ENCODE data around the gene MYZAP.

Gene MYZAP

DNA sequence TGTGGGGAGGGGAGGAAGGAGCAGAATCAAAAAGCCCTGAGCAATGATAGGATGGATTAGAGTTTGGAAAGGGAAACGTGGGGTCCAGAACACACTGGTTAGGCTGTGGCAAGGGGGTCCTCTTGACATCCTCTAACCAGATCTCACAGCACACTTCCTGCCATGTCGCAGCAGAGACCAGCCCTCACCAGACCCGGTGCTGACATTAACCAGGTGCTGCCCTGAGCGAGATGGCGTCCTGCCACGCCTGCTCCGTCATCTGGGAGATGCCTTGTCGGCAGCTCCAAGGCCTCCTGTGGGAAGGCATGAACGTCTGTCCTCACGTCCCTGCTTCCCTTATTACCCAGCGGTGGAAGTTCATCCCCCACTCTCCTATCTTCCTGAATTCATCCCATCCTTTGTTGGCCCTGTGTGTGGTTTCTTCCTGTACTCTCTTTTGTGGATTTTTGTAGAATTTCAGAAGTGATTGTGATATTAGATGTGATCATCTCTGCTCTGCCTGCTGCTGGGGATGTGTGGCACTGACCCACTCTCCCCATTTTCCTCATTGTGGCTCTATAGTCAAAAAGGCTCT is 29.4 kb upstream of the MYZAP start:
- no peak overlapping the region for H2AFZ ChIP-seq (ENCODE audit: low read length, unreplicated experiment)
- no peaks in the 10 kb centered on the region for H3K27me3 ChIP-seq (ENCODE audit: insufficient read depth, low read length)
- no peaks in the 10 kb centered on the region for H3K36me3 ChIP-seq (ENCODE audit: insufficient read depth, low read length)
- no peak overlapping the region; the same call in 1 of the 2 replicates for H3K27ac ChIP-seq (ENCODE audit: low read depth, low read length)
- no peak overlapping the region for H3K4me3 ChIP-seq (ENCODE audit: low read depth, low read length)
- H3K79me2 ChIP-seq (ENCODE audit: control insufficient read depth, insufficient read depth, low read length, unreplicated experiment), result no peaks in the 10 kb centered on the region
- peaks cover 4% of the 10 kb centered on the region for H3K4me1 ChIP-seq (ENCODE audit: control insufficient read depth, insufficient read depth, low read length, unreplicated experiment)

DNA sequence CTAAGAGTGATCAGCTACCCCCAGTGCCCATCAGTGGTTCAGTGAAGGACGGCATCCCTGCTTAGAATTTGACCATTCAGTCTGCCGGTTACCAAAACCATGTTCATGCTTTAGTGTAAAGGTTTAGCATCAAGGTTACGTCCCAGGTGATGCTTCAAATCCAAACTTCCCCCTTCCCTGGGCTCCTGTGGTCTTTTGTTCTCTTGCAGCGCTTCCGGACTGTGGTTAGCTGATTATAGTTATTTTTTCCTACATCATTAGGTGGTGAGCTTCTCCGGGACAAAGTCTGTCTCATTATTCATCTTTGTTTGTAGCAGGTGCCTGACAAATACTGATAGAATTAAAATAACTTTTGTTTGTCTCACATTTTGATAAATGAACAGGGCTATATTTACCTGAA is 28.3 kb upstream of the MYZAP start:
- peaks cover 4% of the 10 kb centered on the region for H3K4me1 ChIP-seq (ENCODE audit: control insufficient read depth, insufficient read depth, low read length, unreplicated experiment)
- H2AFZ ChIP-seq (ENCODE audit: low read length, unreplicated experiment), result no peak overlapping the region
- no peaks in the 10 kb centered on the region for H3K36me3 ChIP-seq (ENCODE audit: insufficient read depth, low read length)
- H3K4me3 ChIP-seq (ENCODE audit: low read depth, low read length), result no peak overlapping the region
- H3K27ac ChIP-seq (ENCODE audit: low read depth, low read length), result no peak overlapping the region
- H3K79me2 ChIP-seq (ENCODE audit: control insufficient read depth, insufficient read depth, low read length, unreplicated experiment), result no peaks in the 10 kb centered on the region
- H3K27me3 ChIP-seq (ENCODE audit: insufficient read depth, low read length), result no peaks in the 10 kb centered on the region

DNA sequence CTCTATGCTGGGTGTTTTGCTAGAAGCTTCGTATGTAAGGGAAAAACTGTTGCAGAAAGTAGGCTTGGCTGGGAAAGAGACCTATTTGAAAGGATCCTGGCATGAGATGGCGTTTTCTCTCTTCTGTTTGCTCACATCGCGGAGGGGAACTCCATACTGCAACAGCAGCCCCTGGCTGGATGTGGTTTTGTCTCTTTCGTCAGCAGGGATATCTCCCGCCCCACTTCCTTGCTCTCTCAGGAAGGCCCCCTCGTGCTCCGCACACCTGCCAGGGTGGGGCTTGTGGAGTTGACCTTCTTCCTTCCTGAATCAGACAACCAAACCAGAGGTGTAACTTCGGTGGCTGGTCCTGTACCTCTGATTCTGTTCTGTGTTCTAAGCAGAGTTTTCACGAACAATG is 26.4 kb upstream of the MYZAP start:
- Histone ChIP-seq H3K79me2 (ENCODE audit: control insufficient read depth, insufficient read depth, low read length, unreplicated experiment) (no peaks in the 10 kb centered on the region), H3K27ac (ENCODE audit: low read depth, low read length) (no peak overlapping the region), H3K36me3 (ENCODE audit: insufficient read depth, low read length) (no peaks in the 10 kb centered on the region), H3K27me3 (ENCODE audit: insufficient read depth, low read length) (no peaks in the 10 kb centered on the region), H3K4me3 (ENCODE audit: low read depth, low read length) (no peak overlapping the region), H3K4me1 (ENCODE audit: control insufficient read depth, insufficient read depth, low read length, unreplicated experiment) (peaks cover 6% of the 10 kb centered on the region), H2AFZ (ENCODE audit: low read length, unreplicated experiment) (no peak overlapping the region)

DNA sequence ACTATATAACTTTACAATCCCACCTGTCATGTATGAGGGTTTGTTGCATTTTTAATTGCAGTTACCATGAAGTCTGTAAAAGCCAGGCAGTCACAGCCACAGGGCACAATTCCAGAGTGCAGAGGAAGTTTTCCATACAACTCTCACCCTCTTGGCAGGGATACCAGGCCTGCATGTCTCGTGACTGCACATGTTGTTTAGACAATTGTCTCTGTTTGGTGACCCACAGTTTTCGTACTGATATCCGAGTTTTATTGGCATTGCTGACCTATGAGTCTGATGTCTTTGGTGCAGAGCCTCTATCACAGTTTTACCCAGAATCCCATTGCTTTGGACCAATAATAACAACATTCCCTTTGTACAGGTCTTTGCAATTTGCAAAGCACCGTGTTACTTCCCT is 24.9 kb upstream of the MYZAP start:
- Histone ChIP-seq H3K27ac (ENCODE audit: low read depth, low read length) (no peak overlapping the region), H3K36me3 (ENCODE audit: insufficient read depth, low read length) (no peaks in the 10 kb centered on the region), H3K4me3 (ENCODE audit: low read depth, low read length) (no peak overlapping the region), H3K27me3 (ENCODE audit: insufficient read depth, low read length) (no peaks in the 10 kb centered on the region), H2AFZ (ENCODE audit: low read length, unreplicated experiment) (no peak overlapping the region), H3K4me1 (ENCODE audit: control insufficient read depth, insufficient read depth, low read length, unreplicated experiment) (peaks cover 21% of the 10 kb centered on the region), H3K79me2 (ENCODE audit: control insufficient read depth, insufficient read depth, low read length, unreplicated experiment) (no peaks in the 10 kb centered on the region)

DNA sequence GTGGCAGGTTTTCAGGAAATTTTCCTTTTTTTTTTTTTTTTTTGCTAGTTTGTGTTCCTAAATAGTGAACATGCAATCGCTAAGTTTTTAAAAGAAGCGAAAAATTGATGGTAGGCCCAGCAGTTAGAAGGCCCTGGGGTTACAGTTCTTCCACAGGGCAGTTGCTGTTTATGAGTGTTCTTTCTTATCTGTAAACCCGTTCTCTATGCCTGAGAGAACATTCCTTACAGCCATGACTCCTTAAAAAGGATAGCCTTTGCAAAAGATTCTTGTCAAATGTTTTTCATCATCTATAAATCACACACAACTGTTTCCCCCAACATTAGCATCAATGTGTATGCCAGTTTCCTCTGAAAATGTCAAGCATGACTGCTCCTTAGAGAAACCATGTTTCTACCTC is 23.8 kb upstream of the MYZAP start:
- Histone ChIP-seq H2AFZ (ENCODE audit: low read length, unreplicated experiment) (no peak overlapping the region), H3K36me3 (ENCODE audit: insufficient read depth, low read length) (no peaks in the 10 kb centered on the region), H3K4me1 (ENCODE audit: control insufficient read depth, insufficient read depth, low read length, unreplicated experiment) (peaks cover 23% of the 10 kb centered on the region), H3K4me3 (ENCODE audit: low read depth, low read length) (no peak overlapping the region), H3K79me2 (ENCODE audit: control insufficient read depth, insufficient read depth, low read length, unreplicated experiment) (no peaks in the 10 kb centered on the region), H3K27ac (ENCODE audit: low read depth, low read length) (no peak overlapping the region), H3K27me3 (ENCODE audit: insufficient read depth, low read length) (no peaks in the 10 kb centered on the region)

DNA sequence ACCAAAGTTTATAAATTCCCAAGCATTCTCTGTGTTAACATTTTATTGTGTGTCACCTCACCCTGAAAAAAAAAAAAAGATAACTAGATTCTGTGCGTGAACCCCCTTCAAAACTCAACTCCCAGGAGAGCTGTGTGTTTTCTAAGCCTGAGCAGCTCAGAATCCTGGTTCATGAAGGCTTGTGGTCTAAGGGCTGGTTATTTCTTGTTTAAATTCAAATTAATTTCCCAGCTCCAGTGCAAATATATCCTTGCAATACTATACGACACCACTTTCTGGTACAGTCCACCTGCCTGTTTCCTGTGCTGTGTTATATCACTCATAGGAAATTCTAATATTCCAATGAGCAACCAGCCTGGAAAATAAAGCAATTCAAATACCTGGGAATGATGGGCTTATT is 23.4 kb upstream of the MYZAP start:
- Histone ChIP-seq H3K79me2 (ENCODE audit: control insufficient read depth, insufficient read depth, low read length, unreplicated experiment) (no peaks in the 10 kb centered on the region), H3K27ac (ENCODE audit: low read depth, low read length) (no peak overlapping the region), H3K4me3 (ENCODE audit: low read depth, low read length) (no peak overlapping the region), H3K36me3 (ENCODE audit: insufficient read depth, low read length) (no peaks in the 10 kb centered on the region), H3K4me1 (ENCODE audit: control insufficient read depth, insufficient read depth, low read length, unreplicated experiment) (peaks cover 23% of the 10 kb centered on the region), H2AFZ (ENCODE audit: low read length, unreplicated experiment) (no peak overlapping the region), H3K27me3 (ENCODE audit: insufficient read depth, low read length) (no peaks in the 10 kb centered on the region)

DNA sequence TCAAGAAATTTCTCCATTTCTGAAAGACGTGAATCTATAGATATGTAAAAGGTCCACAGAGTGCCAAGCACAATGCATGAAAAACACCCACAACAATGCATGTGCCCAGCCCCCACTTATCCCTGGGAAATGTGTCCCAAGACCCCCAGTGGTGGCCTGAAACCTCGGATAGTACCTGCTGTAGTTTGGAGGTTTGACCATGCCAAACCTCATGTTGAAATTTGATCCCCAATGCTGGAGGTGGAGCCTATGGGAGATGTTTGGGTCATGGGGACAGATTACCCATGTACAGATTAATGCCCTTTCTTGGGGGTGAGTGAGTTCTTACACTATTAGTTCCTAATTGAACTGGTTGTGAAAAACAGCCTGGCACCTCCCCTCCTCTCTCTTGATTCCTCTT is 21.4 kb upstream of the MYZAP start:
- H3K27me3 ChIP-seq (ENCODE audit: insufficient read depth, low read length), result no peaks in the 10 kb centered on the region
- no peaks in the 10 kb centered on the region for H3K79me2 ChIP-seq (ENCODE audit: control insufficient read depth, insufficient read depth, low read length, unreplicated experiment)
- no peak overlapping the region for H3K4me3 ChIP-seq (ENCODE audit: low read depth, low read length)
- no peaks in the 10 kb centered on the region for H3K36me3 ChIP-seq (ENCODE audit: insufficient read depth, low read length)
- H2AFZ ChIP-seq (ENCODE audit: low read length, unreplicated experiment), result no peak overlapping the region
- no peak overlapping the region for H3K27ac ChIP-seq (ENCODE audit: low read depth, low read length)
- H3K4me1 ChIP-seq (ENCODE audit: control insufficient read depth, insufficient read depth, low read length, unreplicated experiment), result peaks cover 23% of the 10 kb centered on the region

DNA sequence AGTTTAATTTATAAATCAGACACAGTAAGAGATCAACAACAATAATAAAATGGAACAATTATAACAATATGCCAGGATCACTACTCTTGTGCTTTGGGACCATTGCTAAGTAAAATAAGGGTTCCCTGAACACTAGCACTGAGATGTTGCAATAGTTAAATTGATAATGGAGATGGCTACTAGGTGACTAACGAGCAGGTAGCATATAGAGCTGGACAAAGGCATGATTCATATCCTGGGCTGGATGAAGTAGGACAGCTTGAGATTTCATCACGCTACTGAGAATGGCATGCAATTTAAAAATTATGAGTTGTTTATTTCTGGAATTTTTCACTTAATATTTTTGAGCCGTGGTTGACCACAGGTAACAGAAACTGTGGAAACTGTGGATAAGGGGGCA is 20.7 kb upstream of the MYZAP start:
- Histone ChIP-seq H3K4me1 (ENCODE audit: control insufficient read depth, insufficient read depth, low read length, unreplicated experiment) (peaks cover 23% of the 10 kb centered on the region), H3K36me3 (ENCODE audit: insufficient read depth, low read length) (no peaks in the 10 kb centered on the region), H3K79me2 (ENCODE audit: control insufficient read depth, insufficient read depth, low read length, unreplicated experiment) (no peaks in the 10 kb centered on the region), H2AFZ (ENCODE audit: low read length, unreplicated experiment) (no peak overlapping the region), H3K27ac (ENCODE audit: low read depth, low read length) (no peak overlapping the region; the same call in 1 of the 2 replicates), H3K27me3 (ENCODE audit: insufficient read depth, low read length) (no peaks in the 10 kb centered on the region), H3K4me3 (ENCODE audit: low read depth, low read length) (no peak overlapping the region; the same call in 1 of the 2 replicates)

DNA sequence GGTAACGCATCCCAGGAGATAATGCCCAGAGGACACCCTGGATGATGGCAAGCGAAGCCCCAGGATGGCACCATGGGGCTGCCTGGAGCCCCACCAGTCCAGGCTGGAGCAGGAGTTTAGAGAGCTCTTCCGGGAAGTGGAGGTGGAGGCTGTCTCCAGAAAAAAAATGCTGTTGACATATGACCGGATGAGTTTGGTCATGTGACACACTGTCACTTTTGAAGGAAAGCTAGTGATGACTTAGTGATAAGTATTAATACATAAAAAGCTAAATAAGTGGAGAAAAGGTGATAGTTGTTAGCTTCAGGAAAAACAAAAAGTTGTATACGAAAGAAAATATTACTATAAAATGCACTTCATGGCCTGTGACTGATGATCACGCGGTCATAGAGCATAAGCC is 20.0 kb upstream of the MYZAP start:
- H3K27ac ChIP-seq (ENCODE audit: low read depth, low read length), result no peak overlapping the region
- no peaks in the 10 kb centered on the region for H3K27me3 ChIP-seq (ENCODE audit: insufficient read depth, low read length)
- H3K36me3 ChIP-seq (ENCODE audit: insufficient read depth, low read length), result no peaks in the 10 kb centered on the region
- H3K4me3 ChIP-seq (ENCODE audit: low read depth, low read length), result no peak overlapping the region; the same call in 1 of the 2 replicates
- no peaks in the 10 kb centered on the region for H3K79me2 ChIP-seq (ENCODE audit: control insufficient read depth, insufficient read depth, low read length, unreplicated experiment)
- H2AFZ ChIP-seq (ENCODE audit: low read length, unreplicated experiment), result no peak overlapping the region
- H3K4me1 ChIP-seq (ENCODE audit: control insufficient read depth, insufficient read depth, low read length, unreplicated experiment), result peaks cover 23% of the 10 kb centered on the region

DNA sequence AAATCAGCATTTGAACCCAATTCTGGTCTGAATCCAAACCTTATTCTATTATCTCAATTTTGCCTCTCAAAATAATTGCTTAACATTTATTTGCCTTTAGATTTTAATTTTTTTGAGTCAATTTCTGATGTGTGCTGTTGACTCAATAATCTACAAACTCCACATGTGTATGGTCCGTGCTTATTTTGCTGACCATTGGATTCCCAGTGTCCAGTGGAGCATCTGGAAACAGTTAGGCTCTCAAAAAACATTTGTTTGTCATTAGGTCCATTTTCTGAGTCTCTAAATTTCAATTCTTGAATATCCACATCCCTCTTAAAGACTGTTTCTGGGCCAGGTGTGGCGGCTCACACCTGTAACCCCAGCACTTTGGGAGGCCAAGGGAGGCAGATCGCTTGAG is 19.2 kb upstream of the MYZAP start:
- Histone ChIP-seq H3K4me3 (ENCODE audit: low read depth, low read length) (no peak overlapping the region), H3K27ac (ENCODE audit: low read depth, low read length) (no peak overlapping the region), H3K4me1 (ENCODE audit: control insufficient read depth, insufficient read depth, low read length, unreplicated experiment) (peaks cover 19% of the 10 kb centered on the region), H3K27me3 (ENCODE audit: insufficient read depth, low read length) (peaks cover 3% of the 10 kb centered on the region; the same call in 1 of the 2 replicates), H2AFZ (ENCODE audit: low read length, unreplicated experiment) (no peak overlapping the region), H3K36me3 (ENCODE audit: insufficient read depth, low read length) (no peaks in the 10 kb centered on the region), H3K79me2 (ENCODE audit: control insufficient read depth, insufficient read depth, low read length, unreplicated experiment) (no peaks in the 10 kb centered on the region)

DNA sequence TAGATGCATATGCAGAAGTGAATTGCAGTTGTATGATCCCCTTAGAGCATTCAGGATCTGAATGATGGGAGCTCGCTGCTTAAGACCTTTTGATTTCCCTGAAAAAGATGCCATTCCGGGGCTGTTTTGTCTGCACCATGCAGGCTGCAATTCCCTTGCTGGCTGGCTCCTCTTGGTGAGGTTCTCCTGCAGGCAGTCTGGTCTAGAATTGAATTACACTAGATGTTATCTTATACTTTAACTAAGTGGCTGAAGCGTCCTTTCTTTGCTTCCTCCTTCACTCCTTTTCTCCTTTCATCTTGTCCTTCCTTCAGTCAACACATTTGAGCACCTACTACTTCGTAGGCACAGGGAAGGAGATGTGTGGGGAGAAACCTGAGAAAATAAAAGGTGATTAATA is 18.6 kb upstream of the MYZAP start:
- peaks cover 19% of the 10 kb centered on the region for H3K4me1 ChIP-seq (ENCODE audit: control insufficient read depth, insufficient read depth, low read length, unreplicated experiment)
- H2AFZ ChIP-seq (ENCODE audit: low read length, unreplicated experiment), result no peak overlapping the region

More for the DNA sequence above, 18.6 kb upstream of the MYZAP start:
- H3K79me2 ChIP-seq (ENCODE audit: control insufficient read depth, insufficient read depth, low read length, unreplicated experiment), result no peaks in the 10 kb centered on the region
- no peak overlapping the region for H3K27ac ChIP-seq (ENCODE audit: low read depth, low read length)
- H3K27me3 ChIP-seq (ENCODE audit: insufficient read depth, low read length), result peaks cover 6% of the 10 kb centered on the region
- no peak overlapping the region for H3K4me3 ChIP-seq (ENCODE audit: low read depth, low read length)
- no peaks in the 10 kb centered on the region for H3K36me3 ChIP-seq (ENCODE audit: insufficient read depth, low read length)

All from ACC112 (cell line).